ENCODE results near the gene RINL. TPM values are rescaled to one million over a fixed set of nuclear protein-coding genes. Genes with fewer than 3 reads are reported as not detected.
A peak's percentile ranks its signal among the peaks of the same experiment; 100 is the strongest.

The RINL gene
- total and polyA plus RNA-seq, 2 of the 4 experiments (the other 2 are of a cell fraction), result 0.72 to 1.9 TPM

GRCh38 chr19:38908911-38909310 is 30.8 kb upstream of the RINL start:
- ATAC-seq (ENCODE audit: low read depth) (no peak), DNase-seq (no peak)
- Histone ChIP-seq H3K9ac (ENCODE audit: low read depth, low read length) (no peak overlapping the region), H2BK20ac (ENCODE audit: low read depth, low read length) (no peak overlapping the region), H2BK120ac (ENCODE audit: low read depth, low read length) (no peak overlapping the region), H4K8ac (ENCODE audit: low read depth in 2 of 2, low read length in 2 of 2) (no peak overlapping the region), H2AK5ac (ENCODE audit: low read depth, low read length) (no peak overlapping the region), H3K4me3 (ENCODE audit: insufficient read depth, low read depth, low read length) (no peak overlapping the region), H3K23ac (ENCODE audit: low read depth, low read length) (no peak overlapping the region), H3K36me3 (ENCODE audit: control insufficient read depth, insufficient read depth, low read length) (peaks cover 25% of the 10 kb centered on the region), H4K20me1 (ENCODE audit: insufficient read depth, low read length) (no peaks in the 10 kb centered on the region; the same call in 1 of the 2 replicates), H3K9me1 (ENCODE audit: insufficient read depth, low read length) (no peaks in the 10 kb centered on the region), H2AK9ac (replicated peaks; ENCODE audit: low read depth, low read length, poor library complexity) (no peak overlapping the region), H4K5ac (ENCODE audit: low read depth, low read length) (no peak overlapping the region), H3K27me3 (ENCODE audit: control insufficient read depth, insufficient read depth, low read length) (peaks cover 4% of the 10 kb centered on the region; the same call in 1 of the 2 replicates), H2AFZ (replicated peaks; ENCODE audit: low read length, poor library complexity) (peak overlapping the region; percentile 32), H3K18ac (ENCODE audit: low read depth, low read length) (no peak overlapping the region), H3K14ac (replicated peaks; ENCODE audit: low read depth, low read length) (no peak overlapping the region), H3K9me3 (ENCODE audit: control insufficient read depth, insufficient read depth, low read length) (no peaks in the 10 kb centered on the region; the same call in 1 of the 2 replicates), H3K79me1 (ENCODE audit: low read depth in 1 of 2, low read length in 2 of 2) (peaks cover 0 to 9% of the 10 kb centered on the region in 2 experiments; a peak in 2 of 4 replicates), H3K27ac (ENCODE audit: insufficient read depth, low read length) (no peak overlapping the region), H4K91ac (ENCODE audit: insufficient read depth, low read depth, low read length) (no peak overlapping the region), H3K4me2 (ENCODE audit: low read depth, low read length) (no peak overlapping the region), H3K4ac (ENCODE audit: low read depth, low read length) (no peak overlapping the region), H2BK5ac (ENCODE audit: low read depth, low read length, poor library complexity, severe bottlenecking) (no peak overlapping the region), H3K56ac (ENCODE audit: extremely low read depth, insufficient read depth, low read length) (no peak overlapping the region), H3K4me1 (ENCODE audit: control insufficient read depth, insufficient read depth, low read length) (no peaks in the 10 kb centered on the region), H2BK15ac (ENCODE audit: low read depth, low read length) (no peak overlapping the region)
- dilution Hi-C loops (cut with HindIII; ENCODE audit: low sequenced_read_pairs, unreplicated experiment), result no loop called here
- in situ Hi-C loops (cut with MboI; ENCODE audit: low sequenced_read_pairs), result loop anchor here (25.0 kb wide), 1 partner anchor 172 kb away; the partner anchor contains the start of gene CAPN12
- ChIA-PET POLR2A (ENCODE audit: unreplicated experiment) (no interaction called here), CTCF (interaction anchor here (1.0 kb wide), 1 partner anchor 22 kb away, joined by 3 read pairs; no protein-coding TSS in a partner anchor)
- BruUV-seq (replicated peaks), result no TSS peak
- intact Hi-C loops (cut with micrococcal nuclease), result no loop called here
- WGBS, 2 experiments (ENCODE audit: extremely low coverage in 2 of 2, insufficient read length in 1 of 2), result no CpG with 5 or more reads among the region's 10 CpGs
- TF ChIP-seq CEBPB (IDR thresholded peaks at IDR 0.05; ENCODE audit: low read depth, low read length) (no peak), RAD21 (IDR thresholded peaks at IDR 0.05; ENCODE audit: low read length) (no peak), RFX5 (IDR thresholded peaks at IDR 0.05; ENCODE audit: low read depth, low read length) (no peak), SMC3 (IDR thresholded peaks at IDR 0.05; ENCODE audit: low read depth, low read length) (no peak), NFE2L2 (IDR thresholded peaks at IDR 0.05; ENCODE audit: low read depth, low read length) (no peak), MAFK (IDR thresholded peaks at IDR 0.05; ENCODE audit: low read depth, low read length) (no peak), MAZ (IDR thresholded peaks at IDR 0.05; ENCODE audit: borderline replicate concordance, low read depth, low read length) (no peak), RCOR1 (IDR thresholded peaks at IDR 0.05; ENCODE audit: insufficient replicate concordance, low read length) (no peak)
